Ovary (tissue), 9 donors: ENCODE results near the gene IL1RN. TPM values are rescaled to one million over a fixed set of nuclear protein-coding genes. Genes with fewer than 3 reads are reported as not detected.

Experiments used
- DNase-seq, 5 donors: peaks; one replicate each; pipeline ENCODE4 v3.0.0-alpha.2; 2019 to 2020
- H3K27ac ChIP-seq, 2 donors: fragments of 200-600 bp; one replicate each; pipeline versions ENCODE4 v1.5.1 to v1.8.0; 2019 to 2022
- H3K27me3 ChIP-seq: fragments of 200-600 bp; one replicate; pipeline ENCODE4 v1.8.0; 2022
- H3K36me3 ChIP-seq: fragments of 200-600 bp; sonication (generic); one replicate; pipeline ENCODE4 v1.5.1; 2019
- H3K4me1 ChIP-seq: one replicate; pipeline ENCODE4 v1.8.1; 2013; ENCODE audit warnings: mild to moderate bottlenecking, moderate library complexity; ENCODE audit not compliant: insufficient read depth
- H3K4me3 ChIP-seq: fragments of 200-600 bp; sonication (generic); one replicate; pipeline ENCODE4 v1.5.1; 2017
- H3K9me3 ChIP-seq, 2 donors: fragments of 200-600 bp in 1 of 2; sonication (generic) in 1 of 2; one replicate each; pipeline versions ENCODE4 v1.5.1 to v1.8.1; 2013 to 2019; ENCODE audit warnings: mild to moderate bottlenecking in 1 of 2, moderate library complexity in 1 of 2
- EP300 ChIP-seq: sonication (generic); formaldehyde crosslinking; IDR thresholded peaks from one replicate; pipeline ENCODE4 v1.6.1; 2017; ENCODE audit warnings: antibody characterized with exemption
- POLR2A ChIP-seq: fragments of 450-650 bp; IDR thresholded peaks from one replicate; pipeline ENCODE4 v1.6.1; 2017; ENCODE audit warnings: antibody characterized with exemption, mild to moderate bottlenecking, moderate library complexity
- WGBS, 3 donors: extraction: QIAGEN DNeasy Blood & Tissue Kit in 1 of 3; methylation state at CpG; one replicate each; pipeline versions ENCODE4 v1.1.5 to v1.1.7; 2013 to 2017; 5-methylcytosine and 5-hydroxymethylcytosine counted together
- intact Hi-C, 4 donors: fragments of 100-400 bp; cut with DNase I; formaldehyde crosslinking; loops; one replicate each; pipeline versions ENCODE4 v1.11.0 to v1.15.1; 2022 to 2023
- polyA plus RNA-seq, 2 donors: library from polyadenylated mRNA; stranded (reverse); fragments of 200-250 nt in 1 of 2; fragments of 350-450 nt in 1 of 2; fragmentation: Illumina TruSeq in 1 of 2; extraction: RNeasy Lipid Tissue Mini Kit (QIAGEN cat#74804) in 1 of 2; gene quantifications; one replicate each; pipeline ENCODE4 v1.2.3, GENCODE V29; 2013 to 2014
- total RNA-seq, 7 donors: library from RNA; depleted of rRNA in 2 of 7; stranded (reverse); fragments of >200 nt in 2 of 7; fragmentation: NEBNext Ultra II Directional in 3 of 7; extraction: Animal tissue kit (Norgen Biotek cat#: 25700) in 3 of 7; gene quantifications; one replicate each; pipeline versions ENCODE4 v1.1.0 to v1.2.4, GENCODE V29; 2016 to 2023
- TF ChIP-seq, protein P1 (sequence below), 3 donors: fragments of 450-650 bp in 2 of 3; fragments of 200-600 bp in 1 of 3; IDR thresholded peaks; one replicate each; pipeline versions ENCODE4 v1.5.1 to v1.8.0; 2016 to 2022; ENCODE audit warnings: antibody characterized with exemption in 3 of 3, mild to moderate bottlenecking in 1 of 3
- donor health status: DM: no; HTN: no; CAD: no; lungs with moderate emphysema.
- donor health status: DM: no; HTN: no; CAD: no.
- donor health status: Bipolar disorder and iron deficiency.
- donor health status: DM: yes; HTN: yes; CAD: no.
- donor health status: DM: no; HTN: no; CAD: no.
- donor health status: DM: yes; HTN: yes; CAD: no.

IL1RN gene
- total and polyA plus RNA-seq, 9 donors, result 0.29 to 7.9 (median 0.56) TPM; not detected in 1

DNA sequence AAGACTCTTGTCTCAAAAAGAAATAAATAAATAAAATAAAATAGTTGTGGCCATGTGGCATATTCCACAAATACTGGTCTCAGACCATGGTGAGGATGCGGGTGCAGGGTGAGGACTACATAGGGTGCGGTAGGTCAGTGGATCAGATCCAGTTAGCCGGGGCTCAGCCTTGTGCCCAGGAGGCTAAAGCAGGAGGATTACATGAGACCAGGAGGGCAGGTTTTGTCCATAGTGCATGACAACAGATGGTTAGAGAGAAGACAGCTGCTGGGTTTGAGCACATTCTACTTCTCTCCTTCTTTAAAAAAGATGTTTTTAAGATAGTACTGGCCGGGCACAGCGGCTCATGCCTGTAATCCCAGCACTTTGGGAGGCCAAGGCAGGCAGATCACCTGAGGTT is 33.6 kb downstream of the IL1RN start:
- intact Hi-C loops, result no loop called here

DNA sequence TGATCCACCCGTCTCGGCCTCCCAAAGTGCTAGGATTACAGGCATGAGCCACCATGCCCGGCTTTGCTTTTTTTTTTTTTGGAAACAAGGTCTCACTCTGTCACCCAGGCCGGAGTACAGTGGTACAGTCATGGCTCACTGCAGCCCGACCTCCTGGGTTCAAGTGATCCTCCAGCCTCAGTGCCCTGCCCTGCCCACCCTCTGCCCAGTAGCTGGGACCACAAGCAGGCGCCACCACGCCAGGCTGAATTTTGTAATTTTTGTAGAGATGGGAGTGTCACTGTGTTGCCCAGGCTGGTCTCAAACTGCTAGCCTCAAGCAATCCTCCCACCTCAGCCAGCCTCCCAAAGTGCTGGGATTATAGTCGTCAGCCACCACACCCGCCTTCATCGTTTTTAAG is 34.8 kb downstream of the IL1RN start:
- Histone ChIP-seq H3K27me3 (no peaks in the 10 kb centered on the region), H3K36me3 (no peaks in the 10 kb centered on the region), H3K27ac (no peak overlapping the region), H3K4me1 (peaks cover 2% of the 10 kb centered on the region), H3K9me3 (no peaks in the 10 kb centered on the region), H3K4me3 (no peak overlapping the region)
- TF ChIP-seq EP300 (no peak), POLR2A (no peak)
- TF ChIP-seq, protein P1, sequence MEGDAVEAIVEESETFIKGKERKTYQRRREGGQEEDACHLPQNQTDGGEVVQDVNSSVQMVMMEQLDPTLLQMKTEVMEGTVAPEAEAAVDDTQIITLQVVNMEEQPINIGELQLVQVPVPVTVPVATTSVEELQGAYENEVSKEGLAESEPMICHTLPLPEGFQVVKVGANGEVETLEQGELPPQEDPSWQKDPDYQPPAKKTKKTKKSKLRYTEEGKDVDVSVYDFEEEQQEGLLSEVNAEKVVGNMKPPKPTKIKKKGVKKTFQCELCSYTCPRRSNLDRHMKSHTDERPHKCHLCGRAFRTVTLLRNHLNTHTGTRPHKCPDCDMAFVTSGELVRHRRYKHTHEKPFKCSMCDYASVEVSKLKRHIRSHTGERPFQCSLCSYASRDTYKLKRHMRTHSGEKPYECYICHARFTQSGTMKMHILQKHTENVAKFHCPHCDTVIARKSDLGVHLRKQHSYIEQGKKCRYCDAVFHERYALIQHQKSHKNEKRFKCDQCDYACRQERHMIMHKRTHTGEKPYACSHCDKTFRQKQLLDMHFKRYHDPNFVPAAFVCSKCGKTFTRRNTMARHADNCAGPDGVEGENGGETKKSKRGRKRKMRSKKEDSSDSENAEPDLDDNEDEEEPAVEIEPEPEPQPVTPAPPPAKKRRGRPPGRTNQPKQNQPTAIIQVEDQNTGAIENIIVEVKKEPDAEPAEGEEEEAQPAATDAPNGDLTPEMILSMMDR (IDR thresholded peaks at IDR 0.05), result no peak
- intact Hi-C loops, result no loop called here
- 87 to 90% (median 89%) methylated on average over 10 of the region's 10 CpGs for WGBS, 3 donors
- no peak for DNase-seq

More for the DNA sequence above, 33.6 kb downstream of the IL1RN start:
- WGBS, 3 donors, result 80 to 84% (median 81%) methylated on average over 5 of the region's 5 CpGs
- Histone ChIP-seq H3K4me3 (no peak overlapping the region), H3K36me3 (no peaks in the 10 kb centered on the region), H3K4me1 (no peaks in the 10 kb centered on the region), H3K27me3 (no peaks in the 10 kb centered on the region), H3K27ac (no peak overlapping the region), H3K9me3 (no peaks in the 10 kb centered on the region)
- DNase-seq, result no peak
- TF ChIP-seq POLR2A (no peak), EP300 (no peak)
- TF ChIP-seq, protein P1 (IDR thresholded peaks at IDR 0.05), result no peak

DNA sequence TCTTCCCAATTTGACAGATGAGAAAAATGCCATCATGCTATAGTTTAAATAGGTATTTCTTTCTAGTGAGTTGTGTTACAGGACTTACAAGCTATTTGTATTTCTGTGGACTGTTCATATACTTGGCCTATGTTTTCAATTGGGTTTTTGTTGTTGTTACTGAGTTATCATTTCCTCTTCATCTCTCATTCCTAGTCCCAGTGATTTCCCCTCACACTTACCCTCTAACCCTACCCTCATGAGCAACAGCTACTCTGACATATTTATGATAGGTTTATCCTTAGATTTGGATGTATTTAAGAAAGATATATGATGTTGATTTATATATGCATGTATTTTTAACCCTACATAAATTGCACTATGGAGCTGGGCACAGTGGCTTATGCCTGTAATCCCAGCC is 35.5 kb downstream of the IL1RN start:
- no peak overlapping the region for H3K27ac ChIP-seq
- intact Hi-C loops, result no loop called here
- no peaks in the 10 kb centered on the region for H3K9me3 ChIP-seq
- no peak overlapping the region for H3K4me3 ChIP-seq
- H3K27me3 ChIP-seq, result no peaks in the 10 kb centered on the region
- DNase-seq, result no peak
- no peaks in the 10 kb centered on the region for H3K36me3 ChIP-seq
- TF ChIP-seq POLR2A, result no peak
- TF ChIP-seq EP300, result no peak
- TF ChIP-seq, protein P1 (IDR thresholded peaks at IDR 0.05), result no peak
- H3K4me1 ChIP-seq, result peaks cover 5% of the 10 kb centered on the region

DNA sequence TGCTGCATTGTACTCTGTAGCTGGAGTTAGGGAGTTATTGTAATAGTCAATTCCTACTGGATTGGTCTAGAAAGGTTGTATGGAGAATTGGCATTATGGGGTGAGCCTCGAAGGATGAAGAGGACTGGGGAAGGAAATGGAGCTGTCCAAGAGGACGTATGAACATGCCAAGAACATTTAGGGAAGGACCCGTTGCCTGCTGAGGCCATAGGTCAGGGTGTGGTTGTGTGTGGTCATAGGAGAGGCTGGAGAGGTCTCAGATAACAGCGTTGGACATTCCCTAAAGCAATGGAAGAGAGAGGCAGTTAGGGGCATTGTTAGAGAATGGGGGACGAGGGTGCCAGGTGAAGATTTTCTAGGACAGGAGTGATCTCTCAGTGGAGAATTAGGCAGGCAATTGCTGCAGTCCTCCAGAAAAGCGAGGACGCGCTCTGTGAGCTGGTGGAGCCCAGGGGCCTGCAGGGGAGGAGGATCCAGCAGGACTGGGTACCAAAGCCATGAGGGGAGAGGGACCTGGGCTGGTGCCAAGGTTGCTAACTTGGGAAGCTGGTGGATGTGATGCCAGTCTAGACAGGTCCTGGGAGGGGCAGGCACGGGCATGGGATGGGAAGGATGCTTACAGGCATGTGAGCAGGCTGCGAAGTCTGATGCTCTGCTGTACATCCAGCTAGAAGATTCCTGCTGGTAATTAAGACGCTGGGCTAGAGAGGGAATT is 37.0 kb downstream of the IL1RN start:
- Histone ChIP-seq H3K27ac (no peak overlapping the region), H3K36me3 (no peaks in the 10 kb centered on the region), H3K9me3 (no peaks in the 10 kb centered on the region), H3K27me3 (no peaks in the 10 kb centered on the region), H3K4me3 (no peak overlapping the region), H3K4me1 (peaks cover 5% of the 10 kb centered on the region)
- TF ChIP-seq, protein P1 (IDR thresholded peaks at IDR 0.05), result no peak
- no peak for TF ChIP-seq EP300
- TF ChIP-seq POLR2A, result no peak
- intact Hi-C loops, result no loop called here
- DNase-seq, result no peak
- 74 to 77% (median 75%) methylated on average over 11 of the region's 11 CpGs for WGBS, 3 donors
